NB4 (cell line): ENCODE data around the gene NUDT1.

Source experiments
- POLR2A ChIP-seq: IDR thresholded peaks from 2 replicates; pipeline ENCODE4 v1.6.1; 2011; ENCODE audit warnings: mild to moderate bottlenecking; ENCODE audit not compliant: insufficient read length; ENCODE audit errors: extremely low read depth
- TF ChIP-seq, protein P1 (sequence below): IDR thresholded peaks from one replicate; pipeline ENCODE4 v1.5.1; 2012; ENCODE audit warnings: low read depth, low read length

DNA sequence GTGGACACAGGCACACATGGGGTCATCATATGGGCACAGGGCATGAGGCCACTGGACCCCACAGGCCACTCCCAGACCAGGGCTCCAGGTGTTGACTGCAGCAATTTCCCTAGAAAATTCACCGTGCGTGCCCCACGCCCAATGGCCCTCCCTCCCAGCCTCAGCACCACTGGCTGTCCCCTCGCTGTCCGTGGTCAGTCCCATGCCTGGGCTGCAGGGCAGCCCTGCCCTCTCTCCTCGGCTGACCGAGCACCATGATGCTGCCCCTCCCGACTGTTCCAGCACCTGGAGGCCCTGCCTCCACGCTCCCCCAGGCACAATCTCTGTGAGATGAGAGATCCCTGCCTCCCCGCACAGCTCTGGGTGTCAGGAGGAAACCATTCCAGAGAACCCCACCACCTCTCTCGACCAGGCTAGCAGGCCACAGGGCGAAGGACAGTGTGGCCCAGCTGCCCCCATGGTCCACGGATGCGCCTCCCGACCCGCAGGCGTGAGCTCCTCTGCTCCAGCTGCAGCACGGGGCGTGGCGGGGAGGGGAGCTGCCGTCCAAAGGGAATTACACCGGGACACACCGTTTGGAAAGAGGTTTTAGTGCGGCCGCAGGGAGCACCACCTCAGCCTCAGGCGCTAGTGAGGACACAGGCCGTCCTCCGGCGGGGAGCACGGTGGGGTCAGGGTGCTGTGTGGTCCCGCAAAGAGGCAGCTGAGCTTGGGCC, 12.6 kb downstream of the NUDT1 start:
- TF ChIP-seq, protein P1, sequence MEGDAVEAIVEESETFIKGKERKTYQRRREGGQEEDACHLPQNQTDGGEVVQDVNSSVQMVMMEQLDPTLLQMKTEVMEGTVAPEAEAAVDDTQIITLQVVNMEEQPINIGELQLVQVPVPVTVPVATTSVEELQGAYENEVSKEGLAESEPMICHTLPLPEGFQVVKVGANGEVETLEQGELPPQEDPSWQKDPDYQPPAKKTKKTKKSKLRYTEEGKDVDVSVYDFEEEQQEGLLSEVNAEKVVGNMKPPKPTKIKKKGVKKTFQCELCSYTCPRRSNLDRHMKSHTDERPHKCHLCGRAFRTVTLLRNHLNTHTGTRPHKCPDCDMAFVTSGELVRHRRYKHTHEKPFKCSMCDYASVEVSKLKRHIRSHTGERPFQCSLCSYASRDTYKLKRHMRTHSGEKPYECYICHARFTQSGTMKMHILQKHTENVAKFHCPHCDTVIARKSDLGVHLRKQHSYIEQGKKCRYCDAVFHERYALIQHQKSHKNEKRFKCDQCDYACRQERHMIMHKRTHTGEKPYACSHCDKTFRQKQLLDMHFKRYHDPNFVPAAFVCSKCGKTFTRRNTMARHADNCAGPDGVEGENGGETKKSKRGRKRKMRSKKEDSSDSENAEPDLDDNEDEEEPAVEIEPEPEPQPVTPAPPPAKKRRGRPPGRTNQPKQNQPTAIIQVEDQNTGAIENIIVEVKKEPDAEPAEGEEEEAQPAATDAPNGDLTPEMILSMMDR = no peak
- TF ChIP-seq POLR2A = no peak
